ENCODE measurements around the gene OPRM1.

Gene OPRM1

GRCh38 chr6:154219250-154219649 is 180.2 kb downstream of the OPRM1 start:
- peaks cover 11% of the 10 kb centered on the region for H3K4me1 Mint-ChIP-seq (ENCODE audit: low read depth)
- H3K36me3 Mint-ChIP-seq (ENCODE audit: low read depth) = peaks cover 17% of the 10 kb centered on the region
- H3K4me3 Mint-ChIP-seq = no peak overlapping the region
- no peaks in the 10 kb centered on the region for H3K9me3 Mint-ChIP-seq
- H3K27me3 Mint-ChIP-seq (ENCODE audit: low read depth) = peaks cover 11% of the 10 kb centered on the region
- DNase-seq (ENCODE audit: low spot score) = no peak
- no peak overlapping the region for H3K27ac Mint-ChIP-seq

GRCh38 chr6:154222716-154223115 is 183.7 kb downstream of the OPRM1 start:
- no peak for DNase-seq (ENCODE audit: low spot score)
- H3K4me3 Mint-ChIP-seq = no peak overlapping the region
- peaks cover 18% of the 10 kb centered on the region for H3K36me3 Mint-ChIP-seq (ENCODE audit: low read depth)
- no peak overlapping the region for H3K27ac Mint-ChIP-seq
- no peaks in the 10 kb centered on the region for H3K9me3 Mint-ChIP-seq
- peaks cover 15% of the 10 kb centered on the region for H3K4me1 Mint-ChIP-seq (ENCODE audit: low read depth)
- peaks cover 8% of the 10 kb centered on the region for H3K27me3 Mint-ChIP-seq (ENCODE audit: low read depth)

- Mint-ChIP-seq H3K36me3 (ENCODE audit: low read depth) (peaks cover 15% of the 10 kb centered on the region), H3K27ac (no peak overlapping the region)
These were observed 184.3 kb downstream of the OPRM1 start for GRCh38 chr6:154223296-154223695.

GRCh38 chr6:154226461-154226860 is 187.4 kb downstream of the OPRM1 start:
- H3K4me3 Mint-ChIP-seq = no peak overlapping the region
- peaks cover 24% of the 10 kb centered on the region for H3K4me1 Mint-ChIP-seq (ENCODE audit: low read depth)
- H3K36me3 Mint-ChIP-seq (ENCODE audit: low read depth) = peaks cover 4% of the 10 kb centered on the region
- no peak overlapping the region for H3K27ac Mint-ChIP-seq
- no peak for DNase-seq (ENCODE audit: low spot score)
- no peaks in the 10 kb centered on the region for H3K9me3 Mint-ChIP-seq
- no peaks in the 10 kb centered on the region for H3K27me3 Mint-ChIP-seq (ENCODE audit: low read depth)

More at GRCh38 chr6:154223296-154223695, 184.3 kb downstream of the OPRM1 start:
- Mint-ChIP-seq H3K27me3 (ENCODE audit: low read depth) (peaks cover 8% of the 10 kb centered on the region), H3K4me3 (no peak overlapping the region), H3K9me3 (no peaks in the 10 kb centered on the region), H3K4me1 (ENCODE audit: low read depth) (peaks cover 12% of the 10 kb centered on the region)
- no peak for DNase-seq (ENCODE audit: low spot score)

GRCh38 chr6:154227862-154228520 is 189.0 kb downstream of the OPRM1 start:
- peaks cover 4% of the 10 kb centered on the region for H3K36me3 Mint-ChIP-seq (ENCODE audit: low read depth)
- no peak overlapping the region for H3K27ac Mint-ChIP-seq
- no peaks in the 10 kb centered on the region for H3K27me3 Mint-ChIP-seq (ENCODE audit: low read depth)
- H3K4me1 Mint-ChIP-seq (ENCODE audit: low read depth) = peaks cover 32% of the 10 kb centered on the region
- no peaks in the 10 kb centered on the region for H3K9me3 Mint-ChIP-seq
- no peak overlapping the region for H3K4me3 Mint-ChIP-seq
- no peak for DNase-seq (ENCODE audit: low spot score)

- peaks cover 34% of the 10 kb centered on the region for H3K4me1 Mint-ChIP-seq (ENCODE audit: low read depth)
- no peak for DNase-seq (ENCODE audit: low spot score)
- peaks cover 4% of the 10 kb centered on the region for H3K36me3 Mint-ChIP-seq (ENCODE audit: low read depth)
- H3K27me3 Mint-ChIP-seq (ENCODE audit: low read depth) = no peaks in the 10 kb centered on the region
- H3K27ac Mint-ChIP-seq = no peak overlapping the region
- no peak overlapping the region for H3K4me3 Mint-ChIP-seq
- no peaks in the 10 kb centered on the region for H3K9me3 Mint-ChIP-seq
These were observed 189.5 kb downstream of the OPRM1 start for GRCh38 chr6:154228521-154228905.

- Mint-ChIP-seq H3K9me3 (no peaks in the 10 kb centered on the region), H3K4me1 (ENCODE audit: low read depth) (peaks cover 43% of the 10 kb centered on the region), H3K4me3 (peak overlapping the region; percentile 70), H3K36me3 (ENCODE audit: low read depth) (peaks cover 4% of the 10 kb centered on the region), H3K27ac (peak overlapping the region; percentile 82), H3K27me3 (ENCODE audit: low read depth) (no peaks in the 10 kb centered on the region)
- DNase-seq (ENCODE audit: low spot score) = peak; percentile 65
These were observed 190.7 kb downstream of the OPRM1 start for GRCh38 chr6:154229786-154230185.

GRCh38 chr6:154230393-154230792 is 191.4 kb downstream of the OPRM1 start:
- Mint-ChIP-seq H3K9me3 (no peaks in the 10 kb centered on the region), H3K4me1 (ENCODE audit: low read depth) (peaks cover 45% of the 10 kb centered on the region), H3K27ac (peak overlapping the region; percentile 82), H3K4me3 (peak overlapping the region; percentile 70), H3K27me3 (ENCODE audit: low read depth) (no peaks in the 10 kb centered on the region), H3K36me3 (ENCODE audit: low read depth) (peaks cover 4% of the 10 kb centered on the region)
- no peak for DNase-seq (ENCODE audit: low spot score)

GRCh38 chr6:154230910-154231595 is 192.0 kb downstream of the OPRM1 start:
- Mint-ChIP-seq H3K36me3 (ENCODE audit: low read depth) (peaks cover 4% of the 10 kb centered on the region), H3K9me3 (no peaks in the 10 kb centered on the region), H3K4me3 (peak overlapping the region; percentile 41), H3K27me3 (ENCODE audit: low read depth) (no peaks in the 10 kb centered on the region), H3K27ac (peak overlapping the region; percentile 56), H3K4me1 (ENCODE audit: low read depth) (peaks cover 42% of the 10 kb centered on the region)
- DNase-seq (ENCODE audit: low spot score) = no peak

- Mint-ChIP-seq H3K4me1 (ENCODE audit: low read depth) (peaks cover 42% of the 10 kb centered on the region), H3K9me3 (no peaks in the 10 kb centered on the region), H3K4me3 (peak overlapping the region; percentile 37), H3K36me3 (ENCODE audit: low read depth) (peaks cover 3% of the 10 kb centered on the region), H3K27ac (peak overlapping the region; percentile 49), H3K27me3 (ENCODE audit: low read depth) (peaks cover 3% of the 10 kb centered on the region)
- DNase-seq (ENCODE audit: low spot score) = no peak
These were observed 193.2 kb downstream of the OPRM1 start for GRCh38 chr6:154232013-154232910.

GRCh38 chr6:154233383-154233782 is 194.3 kb downstream of the OPRM1 start:
- Mint-ChIP-seq H3K27ac (no peak overlapping the region), H3K9me3 (no peaks in the 10 kb centered on the region), H3K36me3 (ENCODE audit: low read depth) (peaks cover 3% of the 10 kb centered on the region), H3K4me3 (no peak overlapping the region), H3K4me1 (ENCODE audit: low read depth) (peaks cover 42% of the 10 kb centered on the region), H3K27me3 (ENCODE audit: low read depth) (peaks cover 3% of the 10 kb centered on the region)
- DNase-seq (ENCODE audit: low spot score) = no peak

GRCh38 chr6:154234019-154234772 is 195.2 kb downstream of the OPRM1 start:
- H3K4me1 Mint-ChIP-seq (ENCODE audit: low read depth) = peaks cover 46% of the 10 kb centered on the region
- no peaks in the 10 kb centered on the region for H3K9me3 Mint-ChIP-seq
- peaks cover 3% of the 10 kb centered on the region for H3K36me3 Mint-ChIP-seq (ENCODE audit: low read depth)
- DNase-seq (ENCODE audit: low spot score) = no peak
- H3K27ac Mint-ChIP-seq = no peak overlapping the region
- H3K27me3 Mint-ChIP-seq (ENCODE audit: low read depth) = peaks cover 3% of the 10 kb centered on the region
- peak overlapping the region; percentile 40 for H3K4me3 Mint-ChIP-seq

- no peak for DNase-seq (ENCODE audit: low spot score)
- no peaks in the 10 kb centered on the region for H3K9me3 Mint-ChIP-seq
- H3K27ac Mint-ChIP-seq = no peak overlapping the region
- H3K27me3 Mint-ChIP-seq (ENCODE audit: low read depth) = peaks cover 3% of the 10 kb centered on the region
- no peak overlapping the region for H3K4me3 Mint-ChIP-seq
- peaks cover 39% of the 10 kb centered on the region for H3K4me1 Mint-ChIP-seq (ENCODE audit: low read depth)
- H3K36me3 Mint-ChIP-seq (ENCODE audit: low read depth) = peaks cover 6% of the 10 kb centered on the region
These were observed 197.7 kb downstream of the OPRM1 start for GRCh38 chr6:154236646-154237301.
